Naive thymus-derived CD8-positive, alpha-beta T cell (primary cell): ENCODE data around the gene CRTC1. TPM values are rescaled to one million over a fixed set of nuclear protein-coding genes. Genes with fewer than 3 reads are reported as not detected.
A peak's percentile ranks its signal among the peaks of the same experiment; 100 is the strongest.

Experiments used
- ATAC-seq, 2 donors: fragments of 150-1000 bp; cut with Tn5 transposase in 1 of 2; sonication (Bioruptor Pico), chemical (Tn5 transposase) in 1 of 2; 1 replicate in 1 of 2; 2 replicates in 1 of 2; pipeline ENCODE4 v1.10.0; 2021; ENCODE audit warnings: mild to moderate bottlenecking in 2 of 2, moderate library complexity in 2 of 2
- POLR2A ChIA-PET: fragments of 350-600 bp; sonication (Branson Sonifier 250); formaldehyde crosslinking; loops from one replicate; lab custom pipeline; 2021; ENCODE audit warnings: antibody characterized with exemption; lab: Charles Lee
- DNase-seq, 10 donors: peaks; one replicate each; pipeline versions ENCODE4 v3.0.0 to v3.0.0-alpha.2; 2020 to 2022
- H3K27ac Mint-ChIP-seq, 10 donors: one replicate each; pipeline ENCODE4 v1.8.0; 2020 to 2022; ENCODE audit warnings: mild to moderate bottlenecking in 10 of 10, mixed read lengths in 10 of 10, moderate library complexity in 4 of 10, inconsistent platforms in 1 of 10
- H3K27me3 Mint-ChIP-seq, 5 donors: one replicate each; pipeline ENCODE4 v1.8.0; 2021 to 2022; ENCODE audit warnings: mixed read lengths in 5 of 5
- H3K36me3 Mint-ChIP-seq, 3 donors: one replicate each; pipeline ENCODE4 v1.8.0; 2020 to 2022; ENCODE audit warnings: mixed read lengths in 3 of 3, mild to moderate bottlenecking in 2 of 3, inconsistent platforms in 1 of 3
- H3K4me1 Mint-ChIP-seq, 4 donors: one replicate each; pipeline ENCODE4 v1.8.0; 2021 to 2022; ENCODE audit warnings: mixed read lengths in 4 of 4
- H3K4me3 Mint-ChIP-seq, 10 donors: one replicate each; pipeline ENCODE4 v1.8.0; 2020 to 2022; ENCODE audit warnings: mild to moderate bottlenecking in 10 of 10, mixed read lengths in 10 of 10, moderate library complexity in 6 of 10, inconsistent platforms in 1 of 10
- H3K9me3 Mint-ChIP-seq, 9 donors: one replicate each; pipeline ENCODE4 v1.8.0; 2020 to 2022; ENCODE audit warnings: mixed read lengths in 9 of 9, mild to moderate bottlenecking in 3 of 9, inconsistent platforms in 1 of 9, moderate library complexity in 1 of 9
- polyA plus RNA-seq, 3 donors: library from polyadenylated mRNA; unstranded; fragments of 300-500 nt; fragmentation: Illumina TruSeq; gene quantifications; one replicate each; pipeline ENCODE4 v1.2.3, GENCODE V29; 2021
- total RNA-seq, 8 experiments: library from RNA in 2 of 8; stranded (reverse) in 2 of 8; gene quantifications; one replicate each; pipeline ENCODE4 v1.2.3 and lab custom pipeline; 2021 to 2026

Gene CRTC1
- total and polyA plus RNA-seq, 5 experiments from 2014 or later, result 1.2 to 25.7 (median 2.0) TPM

DNA sequence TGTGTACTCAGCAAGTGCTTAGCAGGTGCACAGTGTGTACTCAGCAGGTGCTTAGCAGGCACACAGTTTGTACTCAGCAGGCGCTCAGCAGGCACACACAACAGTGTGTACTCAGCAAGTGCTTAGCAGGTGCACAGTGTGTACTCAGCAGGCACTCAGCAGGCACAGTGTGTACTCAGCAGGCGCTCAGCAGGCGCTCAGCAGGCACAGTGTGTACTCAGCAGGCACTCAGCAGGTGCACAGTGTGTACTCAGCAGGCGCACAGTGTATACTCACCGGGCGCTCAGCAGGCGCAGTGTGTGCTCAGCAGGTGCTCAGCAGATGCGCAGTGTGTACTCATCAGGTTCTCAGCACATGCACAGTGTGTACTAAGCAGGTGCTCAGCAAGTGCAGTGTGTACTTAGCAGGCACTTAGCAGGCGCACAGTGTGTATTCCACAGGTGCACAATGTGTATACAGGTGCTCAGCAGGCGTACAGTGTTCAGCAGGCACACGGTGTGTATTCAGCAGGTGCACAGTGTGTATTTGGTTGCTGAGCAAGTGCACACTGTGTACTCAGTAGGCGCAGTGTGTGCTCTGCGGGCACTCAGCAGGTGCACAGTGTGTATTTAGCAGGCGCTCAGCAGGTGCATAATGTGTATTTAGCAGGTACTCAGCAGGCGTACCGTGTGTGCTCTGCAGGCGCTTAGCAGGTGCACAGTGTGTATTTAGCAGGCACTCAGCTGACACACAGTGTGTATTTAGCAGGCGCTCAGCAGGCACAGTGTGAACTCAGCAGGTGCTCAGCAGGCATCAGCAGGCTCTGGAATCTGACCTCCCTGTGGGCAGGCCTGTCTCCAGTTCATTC is 15.1 kb downstream of the CRTC1 start:
- Mint-ChIP-seq H3K9me3 (no peaks in the 10 kb centered on the region), H3K27me3 (no peaks in the 10 kb centered on the region), H3K4me3 (peak overlapping the region in 9 of 10 donors; percentile 85 to 95 (median 91)), H3K4me1 (peaks cover 21 to 59% (median 44%) of the 10 kb centered on the region in 4 donors), H3K27ac (peak overlapping the region in 9 of 10 donors; percentile 91 to 98 (median 96)), H3K36me3 (no peaks in the 10 kb centered on the region)
- DNase-seq (no peak), ATAC-seq (no peak)
- POLR2A ChIA-PET, result interaction anchor here (2.1 to 3.0 kb wide), 2 partner anchors 14 to 110 kb away, joined by 13 to 21 read pairs; partner anchors contain the start of gene REX1BD

DNA sequence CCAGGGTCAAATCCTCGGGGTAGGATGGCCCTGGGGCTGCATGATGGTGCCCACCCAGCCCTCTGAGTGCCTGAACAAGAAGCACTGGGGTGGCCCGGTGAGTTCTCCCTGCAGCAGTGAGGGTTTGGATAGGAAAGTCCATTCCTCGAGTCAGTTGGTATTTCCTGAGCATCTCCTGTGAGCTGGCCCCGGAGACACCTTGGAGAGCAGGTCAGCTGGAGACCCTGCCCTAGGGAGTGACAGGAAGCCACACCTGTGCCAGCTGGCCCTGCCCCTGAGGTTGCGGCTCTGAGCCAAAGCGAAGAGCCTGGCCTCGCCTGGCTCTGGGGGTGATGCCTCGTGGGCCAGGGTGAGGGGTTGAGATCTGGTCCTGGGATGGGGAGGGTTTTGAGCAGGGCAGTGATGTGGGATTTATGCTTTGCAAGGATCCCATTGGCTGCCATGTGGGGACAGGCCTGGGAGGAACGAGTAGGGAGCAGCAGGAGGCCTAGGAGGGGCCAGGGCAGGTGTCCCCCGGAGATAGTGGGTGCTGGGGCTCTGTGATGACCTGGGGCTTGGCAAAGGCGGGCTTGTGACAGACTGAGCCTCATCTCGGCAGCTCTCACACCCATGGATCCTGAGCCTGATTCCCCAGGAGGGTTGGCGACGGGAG is 16.0 kb downstream of the CRTC1 start:
- ATAC-seq, result no peak
- peak overlapping the region; percentile 85 to 95 (median 90) for H3K4me3 Mint-ChIP-seq
- H3K4me1 Mint-ChIP-seq, result peaks cover 21 to 59% (median 45%) of the 10 kb centered on the region in 4 donors
- peak overlapping the region; percentile 91 to 98 (median 96) for H3K27ac Mint-ChIP-seq
- no peaks in the 10 kb centered on the region for H3K9me3 Mint-ChIP-seq
- POLR2A ChIA-PET, result interaction anchor here (0.6 to 3.0 kb wide), 11 partner anchors 13 to 306 kb away, joined by 3 to 21 read pairs (median 4); partner anchors contain the start of genes CRTC1, ELL, KXD1 and REX1BD
- DNase-seq, result no peak
- no peaks in the 10 kb centered on the region for H3K36me3 Mint-ChIP-seq
- no peaks in the 10 kb centered on the region for H3K27me3 Mint-ChIP-seq

DNA sequence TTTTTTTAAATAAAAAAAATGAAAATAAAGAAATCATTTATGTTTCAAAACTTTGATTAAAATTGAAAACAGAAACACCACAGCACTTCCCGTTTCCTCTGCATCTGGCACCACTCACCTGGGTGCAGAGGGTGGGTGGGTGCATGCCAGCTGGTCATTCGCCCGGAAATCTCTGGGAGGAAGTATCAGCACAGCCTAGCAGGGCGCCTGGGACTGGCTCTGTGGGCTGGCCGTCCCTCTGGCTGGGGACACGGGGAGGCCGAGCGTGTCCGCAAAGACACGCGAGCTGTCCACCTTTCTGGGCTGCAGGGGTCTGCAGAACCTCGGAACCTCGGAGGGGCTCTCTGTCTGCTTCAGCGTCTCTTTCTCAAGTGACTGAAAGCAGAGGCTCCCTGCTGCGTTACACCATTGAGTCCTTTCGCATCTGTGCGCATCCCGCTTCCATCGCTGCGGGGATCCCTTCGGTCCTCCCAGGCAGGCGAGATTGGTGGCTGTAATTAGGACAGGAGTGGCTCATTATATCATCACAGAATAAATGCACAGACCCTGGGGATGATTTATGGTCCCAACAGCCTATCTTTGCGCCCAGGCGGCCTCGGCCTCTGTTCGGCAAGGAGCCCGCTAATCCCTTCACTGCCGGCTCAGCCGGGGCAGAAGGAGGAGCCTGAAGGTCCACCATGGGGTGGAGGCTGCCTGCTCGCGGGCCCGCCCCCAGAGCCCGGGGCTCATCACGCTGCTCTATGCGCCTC is 17.2 kb downstream of the CRTC1 start:
- ATAC-seq (peak; percentile 94 to 95), DNase-seq (peak; percentile 54 to 83 (median 64))
- peak overlapping the region; percentile 91 to 98 (median 96) for H3K27ac Mint-ChIP-seq
- H3K27me3 Mint-ChIP-seq, result no peaks in the 10 kb centered on the region
- peak overlapping the region; percentile 85 to 95 (median 90) for H3K4me3 Mint-ChIP-seq
- H3K36me3 Mint-ChIP-seq, result no peaks in the 10 kb centered on the region
- POLR2A ChIA-PET, result interaction anchor here (0.6 to 3.0 kb wide), 14 partner anchors 12 to 420 kb away, joined by 3 to 21 read pairs (median 4); partner anchors contain the start of genes CRTC1, ELL, JUND and KXD1
- H3K4me1 Mint-ChIP-seq, result peaks cover 21 to 59% (median 46%) of the 10 kb centered on the region in 4 donors
- H3K9me3 Mint-ChIP-seq, result no peaks in the 10 kb centered on the region

DNA sequence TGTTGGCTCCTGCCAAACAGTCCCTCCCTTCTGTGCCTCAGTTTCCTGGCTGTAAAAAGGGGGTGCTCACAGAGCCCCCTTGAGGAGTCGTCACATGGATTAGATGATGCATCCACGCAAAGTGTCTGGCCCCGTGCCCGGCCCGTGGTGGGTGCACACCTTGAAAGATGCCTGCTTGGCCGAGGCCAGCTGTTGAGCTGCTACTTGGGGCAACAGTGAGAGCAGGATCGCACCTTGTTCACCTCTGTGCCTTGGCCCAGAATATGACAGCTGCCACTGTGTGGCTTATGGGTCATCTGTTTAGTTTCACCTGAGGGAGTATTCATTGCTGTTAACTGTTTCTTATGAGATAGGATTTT is 17.7 kb downstream of the CRTC1 start:
- Mint-ChIP-seq H3K4me3 (peak overlapping the region; percentile 85 to 95 (median 90)), H3K36me3 (no peaks in the 10 kb centered on the region), H3K4me1 (peaks cover 17 to 55% (median 41%) of the 10 kb centered on the region in 4 donors), H3K27ac (peak overlapping the region; percentile 91 to 98 (median 96)), H3K9me3 (no peaks in the 10 kb centered on the region), H3K27me3 (no peaks in the 10 kb centered on the region)
- ATAC-seq, result peak; percentile 32 to 48
- POLR2A ChIA-PET, result interaction anchor here (0.6 to 3.0 kb wide), 9 partner anchors 8 to 420 kb away, joined by 3 to 21 read pairs (median 5); partner anchors contain the start of genes CRTC1, JUND, REX1BD and UPF1
- DNase-seq, result no peak

DNA sequence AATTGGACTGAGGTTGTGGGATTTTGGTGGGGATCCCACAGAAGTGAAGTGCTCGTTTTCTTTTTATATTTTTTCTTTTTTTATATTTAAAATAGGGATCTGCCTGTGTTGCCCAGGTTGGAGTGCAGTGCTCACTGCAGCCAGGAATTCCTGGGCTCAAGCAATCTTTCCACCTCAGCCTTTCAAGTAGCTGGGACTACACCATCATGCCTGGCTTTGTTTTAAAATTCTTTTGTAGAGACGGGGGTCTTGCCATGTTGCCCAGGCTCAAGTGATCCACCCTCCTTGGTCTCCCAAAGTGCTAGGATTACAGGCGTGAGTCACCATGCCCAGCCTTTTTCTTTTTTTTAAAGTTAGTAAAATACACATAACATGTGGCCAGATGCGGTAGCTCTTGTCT is 20.6 kb downstream of the CRTC1 start:
- no peaks in the 10 kb centered on the region for H3K9me3 Mint-ChIP-seq
- H3K27ac Mint-ChIP-seq, result peak overlapping the region in 1 of 10 donors; percentile 12
- peaks cover 21 to 54% (median 44%) of the 10 kb centered on the region in 4 donors for H3K4me1 Mint-ChIP-seq
- ATAC-seq (no peak), DNase-seq (no peak)
- POLR2A ChIA-PET, result no interaction called here
- no peaks in the 10 kb centered on the region for H3K27me3 Mint-ChIP-seq
- no peaks in the 10 kb centered on the region for H3K36me3 Mint-ChIP-seq
- H3K4me3 Mint-ChIP-seq, result no peak overlapping the region

DNA sequence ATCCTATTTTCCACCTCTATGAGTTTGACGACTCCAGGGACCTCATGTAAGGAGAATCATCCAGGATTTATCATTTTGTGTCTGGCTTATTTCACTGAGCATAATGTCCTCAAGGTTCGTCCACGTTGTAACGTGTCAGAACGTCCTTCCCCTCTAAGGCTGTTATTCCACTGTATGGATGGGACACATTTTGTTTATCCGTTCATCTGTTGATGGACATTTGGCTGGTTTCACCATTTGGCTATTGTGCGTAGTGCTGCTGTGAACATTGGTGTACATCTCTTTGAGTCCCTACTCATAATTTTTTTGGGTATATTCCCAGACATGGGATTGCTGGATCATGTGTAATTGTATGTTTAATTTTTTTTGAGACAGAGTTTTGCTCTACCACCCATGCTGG is 21.5 kb downstream of the CRTC1 start:
- Mint-ChIP-seq H3K27ac (no peak overlapping the region), H3K4me3 (no peak overlapping the region), H3K36me3 (no peaks in the 10 kb centered on the region), H3K9me3 (no peaks in the 10 kb centered on the region), H3K4me1 (peaks cover 17 to 49% (median 43%) of the 10 kb centered on the region in 4 donors), H3K27me3 (no peaks in the 10 kb centered on the region)
- ATAC-seq (no peak), DNase-seq (no peak)
- POLR2A ChIA-PET, result no interaction called here

DNA sequence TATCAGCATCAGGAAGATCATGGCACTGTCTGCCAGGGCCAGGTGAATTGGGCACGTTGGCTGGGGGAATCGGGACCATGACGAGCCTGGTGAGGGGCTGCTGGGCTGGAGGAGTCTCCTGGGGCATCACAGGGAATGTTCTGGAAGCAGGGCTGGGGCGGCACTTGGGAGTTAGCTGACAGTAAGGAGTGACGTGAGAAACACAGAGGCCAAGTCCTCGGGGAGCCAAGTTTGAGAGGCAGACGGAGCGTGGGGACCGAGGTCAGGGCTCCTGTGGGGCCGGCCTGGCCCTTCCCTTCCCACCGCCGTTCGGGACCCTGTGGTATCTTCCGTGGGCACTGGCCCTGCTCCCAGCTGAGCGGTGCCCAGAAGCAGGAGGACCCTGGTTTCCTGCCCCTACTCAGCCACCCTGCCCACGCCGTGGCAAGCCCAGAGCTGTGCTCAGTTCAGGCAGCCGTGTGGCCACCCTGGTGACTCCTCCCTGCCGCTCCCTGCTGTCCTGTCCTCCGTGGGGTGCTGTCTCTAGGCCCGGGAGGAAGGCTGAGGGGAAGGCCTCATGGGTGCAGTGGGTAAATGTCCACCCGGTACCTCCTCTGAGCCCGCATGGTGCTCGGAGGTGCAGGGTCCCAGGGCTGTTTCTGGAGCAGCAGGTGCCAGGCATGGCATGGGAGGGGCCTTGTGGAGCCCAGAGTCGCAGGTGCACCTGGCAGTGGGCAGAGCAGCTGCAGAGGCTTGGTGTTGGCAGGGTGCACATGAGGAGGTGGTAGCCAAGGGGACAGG is 25.2 kb downstream of the CRTC1 start:
- H3K9me3 Mint-ChIP-seq, result no peaks in the 10 kb centered on the region
- peaks cover 0 to 4% (median 0%) of the 10 kb centered on the region in 3 donors for H3K36me3 Mint-ChIP-seq
- H3K27me3 Mint-ChIP-seq, result no peaks in the 10 kb centered on the region
- POLR2A ChIA-PET, result no interaction called here
- H3K27ac Mint-ChIP-seq, result peak overlapping the region in 4 of 10 donors; percentile 33 to 85 (median 64)
- no peak for ATAC-seq
- no peak for DNase-seq
- H3K4me3 Mint-ChIP-seq, result peak overlapping the region in 4 of 10 donors; percentile 22 to 40 (median 30)
- peaks cover 12 to 50% (median 40%) of the 10 kb centered on the region in 4 donors for H3K4me1 Mint-ChIP-seq

DNA sequence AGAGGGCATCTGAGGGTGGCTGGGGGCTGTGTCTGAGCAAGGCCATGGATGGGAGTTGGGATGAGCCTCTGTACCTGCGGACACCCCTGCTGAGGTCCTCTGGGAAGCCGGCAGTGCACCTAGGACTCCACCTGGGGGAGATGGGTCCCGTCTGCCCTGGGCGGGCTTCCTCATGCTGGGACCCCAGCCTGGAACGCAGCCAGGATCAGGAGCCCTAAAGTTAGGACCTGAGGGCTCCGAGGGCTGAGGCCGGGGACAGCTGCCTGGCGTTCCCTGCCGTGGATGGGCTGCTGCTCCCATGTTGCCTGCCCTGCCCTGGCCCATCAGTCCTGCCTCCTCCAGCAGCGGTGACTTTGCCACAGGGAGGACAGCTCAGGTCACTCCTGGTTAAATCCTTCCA is 26.1 kb downstream of the CRTC1 start:
- H3K4me3 Mint-ChIP-seq, result peak overlapping the region in 3 of 10 donors; percentile 15 to 58 (median 40)
- H3K27me3 Mint-ChIP-seq, result no peaks in the 10 kb centered on the region
- peak overlapping the region in 1 of 10 donors; percentile 53 for H3K27ac Mint-ChIP-seq
- peaks cover 12 to 56% (median 45%) of the 10 kb centered on the region in 4 donors for H3K4me1 Mint-ChIP-seq
- DNase-seq (no peak), ATAC-seq (no peak)
- H3K36me3 Mint-ChIP-seq, result peaks cover 0 to 4% (median 0%) of the 10 kb centered on the region in 3 donors
- POLR2A ChIA-PET, result no interaction called here
- H3K9me3 Mint-ChIP-seq, result no peaks in the 10 kb centered on the region

DNA sequence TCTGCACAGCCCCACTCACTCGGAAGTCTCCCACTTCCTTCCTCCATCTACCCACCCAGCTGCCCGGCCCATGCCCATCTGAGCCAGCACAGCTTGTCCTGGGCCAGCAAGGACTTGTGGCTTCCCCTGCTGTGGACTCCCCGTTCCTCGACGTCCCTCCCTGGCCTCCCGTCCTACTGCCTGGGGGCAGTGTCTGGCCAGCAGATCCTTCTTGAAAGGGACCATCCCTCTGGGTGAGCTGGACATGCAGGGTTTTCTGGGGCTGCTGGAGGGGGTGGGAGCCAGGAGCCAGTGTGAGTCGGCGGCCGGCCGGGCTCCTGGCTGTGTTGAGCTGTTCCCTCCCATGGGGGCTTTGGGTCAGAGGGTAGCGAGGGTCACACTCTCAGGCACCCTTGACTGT is 26.7 kb downstream of the CRTC1 start:
- H3K27ac Mint-ChIP-seq, result peak overlapping the region in 3 of 10 donors; percentile 19 to 37 (median 21)
- ATAC-seq (no peak), DNase-seq (no peak)
- POLR2A ChIA-PET, result interaction anchor here (0.9 kb wide), 1 partner anchor 8 kb away, joined by 4 read pairs; no protein-coding TSS in a partner anchor
- no peaks in the 10 kb centered on the region for H3K9me3 Mint-ChIP-seq
- peak overlapping the region in 2 of 10 donors; percentile 20 to 55 for H3K4me3 Mint-ChIP-seq
- H3K27me3 Mint-ChIP-seq, result no peaks in the 10 kb centered on the region
- H3K4me1 Mint-ChIP-seq, result peaks cover 11 to 58% (median 49%) of the 10 kb centered on the region in 4 donors
- H3K36me3 Mint-ChIP-seq, result peaks cover 0 to 4% (median 0%) of the 10 kb centered on the region in 3 donors

DNA sequence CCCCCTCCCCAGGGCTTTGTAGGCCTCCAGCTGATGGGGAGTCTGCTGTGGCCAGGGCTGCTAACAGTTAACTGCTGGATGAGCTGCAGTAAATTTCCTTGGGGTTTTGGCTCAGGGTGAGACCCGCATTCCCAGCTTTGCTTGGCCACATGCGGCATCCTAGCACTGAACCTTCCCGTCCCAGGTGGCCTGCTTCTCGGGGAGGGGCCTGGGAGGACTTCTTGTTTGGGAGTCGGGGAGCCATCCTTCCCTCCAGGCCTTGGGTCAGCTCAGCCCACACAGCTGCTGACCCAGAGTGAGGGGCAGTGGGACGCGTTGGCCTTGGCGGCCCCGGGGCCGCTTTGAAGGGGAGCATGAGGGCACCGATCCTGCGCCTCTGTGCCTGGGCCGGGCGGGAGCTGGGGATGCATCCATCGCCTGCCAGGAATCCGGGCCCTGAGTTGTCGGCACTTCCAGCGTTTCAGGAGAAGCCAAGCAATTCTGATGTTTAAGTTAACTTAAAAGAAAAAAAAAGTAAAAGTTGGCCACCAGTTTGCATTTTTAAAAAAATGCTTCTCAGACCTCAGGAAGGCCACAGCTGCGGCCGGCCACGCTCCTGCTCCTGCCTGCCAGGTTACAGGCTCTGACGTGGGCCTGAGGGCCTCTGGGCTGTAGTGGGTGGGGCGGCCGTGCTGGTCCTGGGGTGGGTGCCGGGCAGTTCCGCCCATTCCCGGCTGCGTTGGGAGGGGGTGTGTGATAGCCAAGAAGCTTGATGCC is 27.7 kb downstream of the CRTC1 start:
- Mint-ChIP-seq H3K9me3 (no peaks in the 10 kb centered on the region), H3K27ac (no peak overlapping the region), H3K36me3 (peaks cover 0 to 4% (median 0%) of the 10 kb centered on the region in 3 donors), H3K27me3 (no peaks in the 10 kb centered on the region), H3K4me1 (peaks cover 18 to 66% (median 52%) of the 10 kb centered on the region in 4 donors), H3K4me3 (no peak overlapping the region)
- POLR2A ChIA-PET, result interaction anchor here (0.9 kb wide), 1 partner anchor 9 kb away, joined by 4 read pairs; no protein-coding TSS in a partner anchor
- no peak for ATAC-seq
- no peak for DNase-seq

DNA sequence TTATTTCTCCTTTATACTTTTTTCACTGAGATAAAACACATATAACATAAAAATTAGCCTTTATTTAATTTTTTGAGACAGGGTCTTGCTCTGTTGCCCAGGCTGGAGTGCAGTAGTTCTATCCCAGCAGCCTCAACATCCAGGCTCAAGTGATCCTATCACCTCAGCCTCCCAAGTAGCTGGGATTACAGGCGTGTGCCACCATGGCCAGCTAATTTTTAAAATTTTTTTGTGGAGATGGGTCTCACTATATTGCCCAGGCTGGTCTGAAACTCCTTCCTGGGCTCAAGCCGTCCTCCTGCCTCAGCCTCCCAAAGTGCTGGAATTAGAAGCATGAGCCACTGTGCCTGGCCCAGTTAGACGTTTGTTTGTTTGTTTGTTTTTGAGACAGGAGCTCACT is 28.4 kb downstream of the CRTC1 start:
- Mint-ChIP-seq H3K27ac (no peak overlapping the region), H3K27me3 (no peaks in the 10 kb centered on the region), H3K36me3 (peaks cover 0 to 4% (median 0%) of the 10 kb centered on the region in 3 donors), H3K4me1 (peaks cover 18 to 67% (median 52%) of the 10 kb centered on the region in 4 donors), H3K9me3 (no peaks in the 10 kb centered on the region), H3K4me3 (no peak overlapping the region)
- no peak for DNase-seq
- ATAC-seq, result no peak
- POLR2A ChIA-PET, result interaction anchor here (1.2 kb wide), 1 partner anchor 12 kb away, joined by 5 read pairs; no protein-coding TSS in a partner anchor
